ENCODE results near the gene TSHZ2. TPM values are rescaled to one million over a fixed set of nuclear protein-coding genes. Genes with fewer than 3 reads are reported as not detected.
A peak's percentile ranks its signal among the peaks of the same experiment; 100 is the strongest.

The TSHZ2 gene
- total RNA-seq, 1 donor from 2014 or later = 1.6 TPM

GRCh38 chr20:53027089-53027488, 54.9 kb downstream of the TSHZ2 start:
- no peak for TF ChIP-seq CTCF (IDR thresholded peaks at IDR 0.05; ENCODE audit: insufficient read depth, low read length, severe bottlenecking)
- no peak overlapping the region for H3K4me3 ChIP-seq (ENCODE audit: low read depth, low read length)
- H3K36me3 ChIP-seq (ENCODE audit: control insufficient read depth, insufficient read depth, low read length) = no peaks in the 10 kb centered on the region
- no peak for DNase-seq (ENCODE audit: low read depth)
- no peaks in the 10 kb centered on the region for H3K27me3 ChIP-seq (ENCODE audit: control insufficient read depth, insufficient read depth, low read length)
- no peak for FAIRE-seq

GRCh38 chr20:53028337-53029007, 56.3 kb downstream of the TSHZ2 start:
- no peak for TF ChIP-seq CTCF (IDR thresholded peaks at IDR 0.05; ENCODE audit: insufficient read depth, low read length, severe bottlenecking)
- Histone ChIP-seq H3K4me3 (ENCODE audit: low read depth, low read length) (no peak overlapping the region), H3K27me3 (ENCODE audit: control insufficient read depth, insufficient read depth, low read length) (no peaks in the 10 kb centered on the region), H3K36me3 (ENCODE audit: control insufficient read depth, insufficient read depth, low read length) (no peaks in the 10 kb centered on the region)
- FAIRE-seq (no peak), DNase-seq (ENCODE audit: low read depth) (peak; percentile 22)

- no peak for FAIRE-seq
- DNase-seq (ENCODE audit: low read depth) = no peak
- Histone ChIP-seq H3K4me3 (ENCODE audit: low read depth, low read length) (no peak overlapping the region), H3K36me3 (ENCODE audit: control insufficient read depth, insufficient read depth, low read length) (no peaks in the 10 kb centered on the region), H3K27me3 (ENCODE audit: control insufficient read depth, insufficient read depth, low read length) (no peaks in the 10 kb centered on the region)
- TF ChIP-seq CTCF (IDR thresholded peaks at IDR 0.05; ENCODE audit: insufficient read depth, low read length, severe bottlenecking) = no peak
Measured at GRCh38 chr20:53030061-53030460, 57.9 kb downstream of the TSHZ2 start.

- no peak for TF ChIP-seq CTCF (IDR thresholded peaks at IDR 0.05; ENCODE audit: insufficient read depth, low read length, severe bottlenecking)
- H3K36me3 ChIP-seq (ENCODE audit: control insufficient read depth, insufficient read depth, low read length) = no peaks in the 10 kb centered on the region
- no peak for FAIRE-seq
- DNase-seq (ENCODE audit: low read depth) = no peak
- no peak overlapping the region for H3K4me3 ChIP-seq (ENCODE audit: low read depth, low read length)
- no peaks in the 10 kb centered on the region for H3K27me3 ChIP-seq (ENCODE audit: control insufficient read depth, insufficient read depth, low read length)
Measured at GRCh38 chr20:53032046-53032445, 59.9 kb downstream of the TSHZ2 start.

- no peak overlapping the region for H3K4me3 ChIP-seq (ENCODE audit: low read depth, low read length)
- DNase-seq (ENCODE audit: low read depth) (peak; percentile 85), FAIRE-seq (no peak)
- H3K27me3 ChIP-seq (ENCODE audit: control insufficient read depth, insufficient read depth, low read length) = no peaks in the 10 kb centered on the region
- H3K36me3 ChIP-seq (ENCODE audit: control insufficient read depth, insufficient read depth, low read length) = no peaks in the 10 kb centered on the region
- no peak for TF ChIP-seq CTCF (IDR thresholded peaks at IDR 0.05; ENCODE audit: insufficient read depth, low read length, severe bottlenecking)
Measured at GRCh38 chr20:53032478-53032932, 60.3 kb downstream of the TSHZ2 start.

GRCh38 chr20:53033176-53033575, 61.0 kb downstream of the TSHZ2 start:
- H3K4me3 ChIP-seq (ENCODE audit: low read depth, low read length) = no peak overlapping the region
- no peak for DNase-seq (ENCODE audit: low read depth)
- H3K36me3 ChIP-seq (ENCODE audit: control insufficient read depth, insufficient read depth, low read length) = no peaks in the 10 kb centered on the region
- H3K27me3 ChIP-seq (ENCODE audit: control insufficient read depth, insufficient read depth, low read length) = no peaks in the 10 kb centered on the region
- no peak for TF ChIP-seq CTCF (IDR thresholded peaks at IDR 0.05; ENCODE audit: insufficient read depth, low read length, severe bottlenecking)
- FAIRE-seq = no peak
